Esophagus muscularis mucosa (tissue), 4 donors: ENCODE data around the gene ENPP3. TPM values are rescaled to one million over a fixed set of nuclear protein-coding genes. Genes with fewer than 3 reads are reported as not detected.

Experiments
- DNase-seq: peaks from one replicate; pipeline ENCODE4 v3.0.0-alpha.2; 2017; ENCODE audit errors: extremely low spot score
- H3K27ac ChIP-seq, 4 donors: fragments of 200-600 bp; sonication (generic); replicated peaks in 1 of 4; 1 replicate in 3 of 4; 2 replicates in 1 of 4; pipeline ENCODE4 v1.5.1; 2016 to 2019; ENCODE audit warnings: mild to moderate bottlenecking in 1 of 4
- H3K27me3 ChIP-seq, 4 donors: fragments of 200-600 bp; sonication (generic); one replicate each; pipeline versions ENCODE4 v1.5.1 to v1.6.0; 2016 to 2019
- H3K36me3 ChIP-seq, 4 donors: fragments of 200-600 bp; sonication (generic); one replicate each; pipeline ENCODE4 v1.5.1; 2016 to 2019
- H3K4me1 ChIP-seq, 4 donors: fragments of 200-600 bp; sonication (generic); one replicate each; pipeline ENCODE4 v1.5.1; 2016 to 2019
- H3K4me3 ChIP-seq, 4 donors: fragments of 200-600 bp; sonication (generic); 1 replicate in 2 of 4; 2 replicates in 2 of 4; pipeline ENCODE4 v1.5.1; 2016 to 2019; ENCODE audit warnings: mild to moderate bottlenecking in 4 of 4, moderate library complexity in 1 of 4
- H3K9me3 ChIP-seq, 4 donors: fragments of 200-600 bp; sonication (generic); 1 replicate in 3 of 4; 2 replicates in 1 of 4; pipeline ENCODE4 v1.5.1; 2016 to 2019
- CTCF ChIP-seq, 3 experiments: fragments of 200-600 bp in 2 of 3; fragments of 450-650 bp in 1 of 3; sonication (generic) in 2 of 3; IDR thresholded peaks; one replicate each; pipeline ENCODE4 v1.5.1; 2017 to 2019; ENCODE audit warnings: antibody characterized with exemption in 3 of 3, mild to moderate bottlenecking in 2 of 3, moderate library complexity in 1 of 3
- EP300 ChIP-seq: sonication (generic); formaldehyde crosslinking; IDR thresholded peaks from one replicate; pipeline ENCODE4 v1.6.1; 2017; ENCODE audit warnings: antibody characterized with exemption
- POLR2A ChIP-seq: fragments of 450-650 bp; IDR thresholded peaks from one replicate; pipeline ENCODE4 v1.6.1; 2017; ENCODE audit warnings: antibody characterized with exemption, moderate library complexity, mild to moderate bottlenecking, low read depth
- POLR2AphosphoS5 ChIP-seq, 2 donors: sonication (generic); formaldehyde crosslinking; IDR thresholded peaks; one replicate each; pipeline ENCODE4 v1.6.1; 2017; ENCODE audit warnings: antibody characterized with exemption in 2 of 2
- whole genome bisulfite sequencing: methylation state at CpG from one replicate; pipeline ENCODE4 v1.1.5; 2018; 5-methylcytosine and 5-hydroxymethylcytosine counted together
- intact Hi-C: fragments of 100-400 bp; cut with DNase I; formaldehyde crosslinking; loops from one replicate; pipeline ENCODE4 v1.15.1; 2023
- total RNA-seq, 4 donors: library from RNA; depleted of rRNA; stranded (reverse); fragments of >200 nt; gene quantifications; one replicate each; pipeline versions ENCODE4 v1.1.0 to v1.2.1, GENCODE V29; 2016

The ENPP3 gene
- total RNA-seq, 4 donors from 2014 or later: 0.42 to 0.78 (median 0.59) TPM

GRCh38 chr6:131766631-131767030, 129.5 kb downstream of the ENPP3 start:
- no peaks in the 10 kb centered on the region for H3K27me3 ChIP-seq
- TF ChIP-seq EP300 (no peak), POLR2AphosphoS5 (IDR thresholded peaks at IDR 0.05) (no peak), POLR2A (no peak), CTCF (IDR thresholded peaks at IDR 0.05) (no peak)
- no peaks in the 10 kb centered on the region for H3K36me3 ChIP-seq
- peaks cover 0 to 16% (median 6%) of the 10 kb centered on the region in 4 donors for H3K4me1 ChIP-seq
- WGBS: 82% methylated on average over 2 of the region's 2 CpGs
- no peak overlapping the region for H3K27ac ChIP-seq
- no peaks in the 10 kb centered on the region for H3K9me3 ChIP-seq
- intact Hi-C loops: no loop called here
- no peak for DNase-seq
- H3K4me3 ChIP-seq: no peak overlapping the region

DNA sequence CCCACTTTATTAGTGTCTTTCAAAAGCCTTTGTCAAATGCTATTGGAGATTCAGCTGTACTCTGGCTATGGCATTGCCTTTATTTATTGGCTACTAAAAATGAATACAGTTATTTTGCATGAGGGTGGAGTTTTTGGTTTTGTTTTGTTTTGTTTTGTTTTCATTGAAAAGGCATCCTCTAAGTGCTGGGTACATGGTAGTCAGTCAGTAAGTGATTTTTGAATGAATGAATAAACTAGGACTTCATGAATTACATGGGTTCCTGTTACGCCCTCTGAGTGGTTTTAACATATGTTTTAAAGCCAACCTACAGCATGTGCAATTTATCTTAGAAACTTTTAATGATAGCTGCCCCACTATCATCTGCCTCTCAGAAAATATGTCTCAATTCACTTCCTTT, 131.9 kb downstream of the ENPP3 start:
- Histone ChIP-seq H3K4me1 (peaks cover 0 to 24% (median 15%) of the 10 kb centered on the region in 4 donors), H3K9me3 (no peaks in the 10 kb centered on the region), H3K4me3 (no peak overlapping the region), H3K27me3 (no peaks in the 10 kb centered on the region), H3K36me3 (no peaks in the 10 kb centered on the region), H3K27ac (no peak overlapping the region)
- intact Hi-C loops: no loop called here
- 88% methylated on average over 1 of the region's 1 CpG for WGBS
- no peak for TF ChIP-seq POLR2A
- no peak for DNase-seq

DNA sequence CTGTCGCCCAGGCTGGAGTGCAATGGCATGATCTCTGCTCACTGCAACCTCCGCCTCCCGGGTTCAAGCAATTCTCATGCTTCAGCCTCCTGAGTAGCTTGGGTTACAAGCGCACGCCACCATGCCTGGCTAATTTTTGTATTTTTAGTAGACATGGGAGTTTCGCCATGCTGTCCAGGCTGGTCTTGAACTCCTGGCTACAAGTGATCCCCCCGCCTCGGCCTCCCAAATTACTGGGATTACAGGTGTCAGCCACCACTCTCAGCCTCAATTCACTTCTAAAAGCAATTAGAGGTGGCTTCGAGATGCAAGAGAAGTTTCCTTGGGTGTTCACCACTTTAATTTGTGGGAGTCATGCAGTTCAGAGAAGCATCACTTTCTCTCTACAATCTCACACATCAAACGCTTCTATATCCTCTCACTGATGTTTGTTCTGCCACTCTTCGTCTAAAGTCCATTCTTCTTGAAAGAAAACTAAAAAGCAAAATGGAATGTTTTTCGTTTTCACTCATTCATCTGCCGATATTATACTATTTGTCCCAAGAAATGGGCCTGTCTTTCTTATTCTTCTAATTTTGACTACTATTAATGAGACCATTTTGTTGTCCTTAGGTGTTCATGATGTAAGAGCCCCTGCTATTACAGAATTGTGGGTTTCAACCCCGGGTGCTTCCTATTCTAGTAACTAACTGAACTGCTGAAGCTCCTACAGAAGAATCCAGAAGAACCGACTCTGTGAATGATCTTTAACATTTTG, 132.5 kb downstream of the ENPP3 start:
- TF ChIP-seq POLR2AphosphoS5 (IDR thresholded peaks at IDR 0.05): no peak
- TF ChIP-seq CTCF (IDR thresholded peaks at IDR 0.05): no peak
- Histone ChIP-seq H3K4me3 (no peak overlapping the region), H3K27ac (no peak overlapping the region), H3K36me3 (no peaks in the 10 kb centered on the region), H3K9me3 (no peaks in the 10 kb centered on the region), H3K27me3 (no peaks in the 10 kb centered on the region), H3K4me1 (peaks cover 0 to 27% (median 15%) of the 10 kb centered on the region in 4 donors)
- 85% methylated on average over 15 of the region's 15 CpGs for WGBS
- intact Hi-C loops: no loop called here
- no peak for DNase-seq

DNA sequence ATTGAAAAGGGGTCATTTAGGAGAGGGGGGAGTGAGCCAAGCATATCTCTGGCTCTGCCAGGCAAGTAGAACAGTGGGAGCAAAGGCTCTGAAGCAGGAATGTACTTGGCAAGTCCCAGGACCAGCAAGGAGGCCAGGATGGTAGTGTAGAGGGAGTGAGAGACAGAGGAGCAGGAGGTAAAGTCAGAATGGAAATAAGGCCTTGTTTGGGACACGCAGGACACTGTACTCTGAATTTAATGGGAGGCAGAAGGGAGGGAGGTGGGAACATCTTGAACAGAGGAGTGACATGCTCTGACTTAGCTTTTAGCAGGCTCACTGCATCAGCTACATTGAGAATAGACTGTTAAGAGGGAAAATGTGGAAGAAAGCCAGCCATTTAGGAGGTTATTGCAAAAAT, 133.7 kb downstream of the ENPP3 start:
- Histone ChIP-seq H3K27ac (no peak overlapping the region), H3K4me1 (peaks cover 0 to 18% (median 9%) of the 10 kb centered on the region in 4 donors), H3K4me3 (no peak overlapping the region), H3K9me3 (no peaks in the 10 kb centered on the region), H3K36me3 (no peaks in the 10 kb centered on the region), H3K27me3 (no peaks in the 10 kb centered on the region)
- intact Hi-C loops: no loop called here
- DNase-seq: no peak
- 90% methylated on average over 1 of the region's 1 CpG for WGBS
- no peak for TF ChIP-seq POLR2AphosphoS5 (IDR thresholded peaks at IDR 0.05)

DNA sequence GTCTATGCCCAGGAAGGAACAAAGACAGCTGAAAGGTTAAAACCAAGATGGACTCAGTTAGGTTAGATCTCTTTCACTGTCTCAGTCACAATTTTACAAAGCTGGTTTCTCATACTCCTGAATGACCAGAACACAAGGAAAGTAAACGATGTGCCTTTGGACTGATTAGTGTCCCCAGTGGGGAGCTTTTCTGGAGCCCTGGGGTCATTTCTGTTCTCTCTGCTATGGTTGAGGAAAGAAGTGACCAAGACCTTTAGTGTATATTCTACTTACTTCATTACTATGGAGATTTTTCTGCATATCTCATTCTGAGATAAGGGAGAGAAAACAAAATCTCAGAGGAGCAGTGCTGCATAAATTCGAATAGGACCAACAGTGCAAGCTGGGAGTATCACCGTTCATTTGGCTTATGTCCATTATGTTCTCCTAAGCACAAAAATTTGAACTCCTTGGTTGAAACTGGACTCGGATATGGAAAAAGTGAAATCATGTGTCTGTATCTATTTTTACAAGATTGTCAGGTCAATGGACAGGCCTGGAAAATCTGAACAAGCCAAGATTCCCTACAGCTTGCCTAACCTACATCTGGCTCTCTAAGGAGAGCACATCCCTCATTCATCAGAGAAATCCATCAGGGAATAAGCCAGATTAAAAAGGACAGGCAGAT, 136.3 kb downstream of the ENPP3 start:
- no peak overlapping the region for H3K27ac ChIP-seq
- no peak overlapping the region for H3K4me3 ChIP-seq
- no peaks in the 10 kb centered on the region for H3K9me3 ChIP-seq
- H3K27me3 ChIP-seq: no peaks in the 10 kb centered on the region
- peaks cover 0 to 20% (median 17%) of the 10 kb centered on the region in 4 donors for H3K4me1 ChIP-seq
- no peaks in the 10 kb centered on the region for H3K36me3 ChIP-seq
- intact Hi-C loops: no loop called here
- TF ChIP-seq CTCF (IDR thresholded peaks at IDR 0.05): no peak
- no peak for TF ChIP-seq POLR2AphosphoS5 (IDR thresholded peaks at IDR 0.05)
- 39% methylated on average over 4 of the region's 4 CpGs for WGBS
- DNase-seq: no peak
